H54 (cell line): ENCODE data around the gene MAEA.

Source experiments
- DNase-seq: peaks from one replicate; pipeline ENCODE4 v3.0.0; 2011; ENCODE audit warnings: low spot score, mixed read lengths; ENCODE audit not compliant: insufficient read length
- FAIRE-seq: peaks from 3 replicates; lab custom pipeline; 2011; peaks lifted over from hg19 to GRCh38; lab: Jason Lieb, UNC
- POLR2A ChIP-seq: IDR thresholded peaks from 2 replicates; pipeline ENCODE4 v1.6.1; 2011; ENCODE audit warnings: low read depth, mild to moderate bottlenecking, low read length

The MAEA gene

GRCh38 chr4:1381944-1382541, 92.4 kb downstream of the MAEA start:
- no peak for TF ChIP-seq POLR2A
- DNase-seq: no peak
- no peak for FAIRE-seq

- TF ChIP-seq POLR2A: no peak
- FAIRE-seq (no peak), DNase-seq (no peak)
Measured at GRCh38 chr4:1382776-1383727, 93.4 kb downstream of the MAEA start.

GRCh38 chr4:1383728-1384591, 94.3 kb downstream of the MAEA start:
- DNase-seq (no peak), FAIRE-seq (no peak)
- TF ChIP-seq POLR2A: no peak

- FAIRE-seq: no peak
Measured at GRCh38 chr4:1384675-1385372, 95.1 kb downstream of the MAEA start.

GRCh38 chr4:1385373-1386340, 96.0 kb downstream of the MAEA start:
- DNase-seq (no peak), FAIRE-seq (no peak)

More at GRCh38 chr4:1384675-1385372, 95.1 kb downstream of the MAEA start:
- TF ChIP-seq POLR2A: no peak
- DNase-seq: no peak

More at GRCh38 chr4:1385373-1386340, 96.0 kb downstream of the MAEA start:
- TF ChIP-seq POLR2A: no peak
